Hepatocyte (in vitro differentiated cells): Measurements from ENCODE around the gene NCOA7.

Experiments
- EZH2 ChIP-seq: fragments of 200-600 bp; sonication (generic); IDR thresholded peaks from 2 replicates; pipeline ENCODE4 v1.6.1; 2016; ENCODE audit warnings: antibody characterized with exemption, mild to moderate bottlenecking, borderline replicate concordance
- EZH2phosphoT487 ChIP-seq: fragments of 200-600 bp; sonication (generic); IDR thresholded peaks from one replicate; pipeline ENCODE4 v1.6.1; 2018; ENCODE audit warnings: antibody characterized with exemption, mild to moderate bottlenecking, low read depth, moderate library complexity; ENCODE audit not compliant: unreplicated experiment, severe bottlenecking
- TF ChIP-seq, protein P1 (sequence below): fragments of 200-600 bp; sonication (generic); IDR thresholded peaks from 2 replicates; pipeline ENCODE4 v1.5.1; 2016; ENCODE audit warnings: antibody characterized with exemption, mild to moderate bottlenecking; ENCODE audit not compliant: poor library complexity

DNA sequence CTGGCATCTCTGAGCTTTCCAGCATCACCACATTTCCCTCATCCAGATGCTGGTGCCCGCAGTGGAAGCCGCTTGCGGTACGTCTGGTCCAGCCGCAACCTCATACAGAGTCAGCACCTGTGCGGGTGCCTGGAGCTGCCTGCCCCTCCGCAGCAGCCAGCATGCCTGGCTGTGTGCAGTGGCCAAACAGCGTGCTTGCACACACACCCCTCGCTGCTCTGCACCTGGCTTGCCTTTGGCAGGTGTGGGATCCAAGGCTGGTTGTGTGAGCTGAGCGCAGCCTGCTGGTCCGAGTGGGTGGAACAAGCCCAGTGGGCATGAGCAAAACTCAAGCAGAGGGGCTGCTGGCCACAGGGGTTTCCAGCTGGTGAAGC lies 162.7 kb downstream of the NCOA7 start:
- TF ChIP-seq, protein P1, sequence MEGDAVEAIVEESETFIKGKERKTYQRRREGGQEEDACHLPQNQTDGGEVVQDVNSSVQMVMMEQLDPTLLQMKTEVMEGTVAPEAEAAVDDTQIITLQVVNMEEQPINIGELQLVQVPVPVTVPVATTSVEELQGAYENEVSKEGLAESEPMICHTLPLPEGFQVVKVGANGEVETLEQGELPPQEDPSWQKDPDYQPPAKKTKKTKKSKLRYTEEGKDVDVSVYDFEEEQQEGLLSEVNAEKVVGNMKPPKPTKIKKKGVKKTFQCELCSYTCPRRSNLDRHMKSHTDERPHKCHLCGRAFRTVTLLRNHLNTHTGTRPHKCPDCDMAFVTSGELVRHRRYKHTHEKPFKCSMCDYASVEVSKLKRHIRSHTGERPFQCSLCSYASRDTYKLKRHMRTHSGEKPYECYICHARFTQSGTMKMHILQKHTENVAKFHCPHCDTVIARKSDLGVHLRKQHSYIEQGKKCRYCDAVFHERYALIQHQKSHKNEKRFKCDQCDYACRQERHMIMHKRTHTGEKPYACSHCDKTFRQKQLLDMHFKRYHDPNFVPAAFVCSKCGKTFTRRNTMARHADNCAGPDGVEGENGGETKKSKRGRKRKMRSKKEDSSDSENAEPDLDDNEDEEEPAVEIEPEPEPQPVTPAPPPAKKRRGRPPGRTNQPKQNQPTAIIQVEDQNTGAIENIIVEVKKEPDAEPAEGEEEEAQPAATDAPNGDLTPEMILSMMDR: peak; percentile 59
- TF ChIP-seq EZH2 (no peak), EZH2phosphoT487 (no peak)
